ENCODE results near the gene SWAP70.
A peak's percentile ranks its signal among the peaks of the same experiment; 100 is the strongest.
"Not testable (repeated sequence)": the region's sequence is repeated elsewhere in the genome, so short reads cannot be mapped to it uniquely, and the experiment has no call there.

The SWAP70 gene

DNA sequence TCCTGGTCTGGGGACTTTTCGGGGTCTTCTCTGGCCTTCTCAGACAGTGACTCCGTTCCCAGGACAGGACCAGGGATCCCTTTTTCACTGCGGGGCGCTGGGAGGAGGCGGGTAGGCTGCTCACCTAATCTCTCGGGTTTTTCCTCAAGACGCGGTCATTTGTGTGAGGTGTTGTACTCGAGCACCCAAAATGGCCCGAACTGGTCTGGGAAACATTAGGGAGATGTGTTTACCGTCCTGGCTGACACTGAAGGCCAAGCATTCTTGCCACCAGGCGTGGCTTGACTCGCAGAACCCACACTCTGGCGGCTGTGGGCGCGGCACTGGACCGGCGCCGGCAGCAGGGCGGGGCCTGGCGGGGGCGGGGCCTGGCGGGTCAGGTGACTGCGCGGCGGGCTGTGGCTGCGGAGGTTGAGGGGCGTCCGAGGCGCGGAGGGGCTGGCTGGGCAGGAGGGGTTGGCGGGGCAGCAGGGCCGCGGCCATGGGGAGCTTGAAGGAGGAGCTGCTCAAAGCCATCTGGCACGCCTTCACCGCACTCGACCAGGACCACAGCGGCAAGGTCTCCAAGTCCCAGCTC, at the start of gene SWAP70:
TSS of gene SWAP70 (plus strand) at position 379 of the 577 bp plus-strand sequence. CDS start at position 482, 103 bp downstream.
- peak; percentile 89 for DNase-seq

DNA sequence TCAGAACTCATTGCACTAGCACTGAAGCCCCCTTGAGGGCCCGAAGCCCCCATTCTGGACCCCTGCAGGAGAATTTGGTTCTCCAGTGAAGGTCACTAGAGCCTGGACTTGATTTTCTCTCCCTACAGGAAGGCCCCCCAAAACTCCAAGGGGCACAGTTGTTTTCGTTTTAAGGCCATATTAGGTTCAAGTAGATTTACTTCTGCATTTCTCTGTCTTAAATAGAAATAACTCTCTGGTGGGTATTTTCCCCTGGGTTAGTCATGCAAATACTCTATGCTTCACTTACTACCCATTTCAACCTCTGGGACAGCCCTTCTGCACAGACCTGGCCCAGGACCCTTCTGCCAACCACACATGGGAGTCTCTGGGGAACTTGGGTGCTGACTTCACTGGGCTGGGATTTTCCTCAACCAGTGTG, 48.8 kb upstream of the SWAP70 start:
- DNase-seq = no peak

DNA sequence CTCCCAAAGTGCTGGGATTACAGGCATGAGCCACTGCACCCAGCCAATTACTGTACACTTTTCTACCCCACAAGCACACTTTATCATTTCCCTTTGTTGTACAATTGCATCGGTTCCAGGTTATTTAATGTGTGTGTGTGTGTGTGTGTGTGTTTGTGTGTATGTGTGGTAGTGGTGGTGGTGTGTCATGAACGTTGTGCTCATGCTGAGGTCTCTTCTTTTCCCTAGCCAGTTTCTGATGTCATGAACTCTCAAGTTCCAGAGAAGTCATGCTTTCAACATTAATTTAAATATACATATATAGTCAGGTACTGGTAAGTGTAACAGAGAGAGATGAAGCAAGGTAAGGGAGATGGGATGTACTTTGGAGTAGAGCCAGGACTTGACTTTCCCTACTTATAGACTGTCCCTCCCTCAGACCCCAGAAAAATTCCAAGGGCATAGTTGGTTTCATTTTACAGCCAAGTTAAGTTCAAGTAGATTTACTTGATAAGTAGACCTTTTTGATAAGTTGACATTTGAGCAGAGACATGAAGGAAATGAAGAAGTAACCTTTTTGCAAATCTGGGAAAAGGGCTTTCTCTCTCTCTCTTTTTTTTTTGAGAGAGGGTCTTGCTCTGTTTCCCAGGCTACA, 47.7 kb upstream of the SWAP70 start:
- DNase-seq = no peak

DNA sequence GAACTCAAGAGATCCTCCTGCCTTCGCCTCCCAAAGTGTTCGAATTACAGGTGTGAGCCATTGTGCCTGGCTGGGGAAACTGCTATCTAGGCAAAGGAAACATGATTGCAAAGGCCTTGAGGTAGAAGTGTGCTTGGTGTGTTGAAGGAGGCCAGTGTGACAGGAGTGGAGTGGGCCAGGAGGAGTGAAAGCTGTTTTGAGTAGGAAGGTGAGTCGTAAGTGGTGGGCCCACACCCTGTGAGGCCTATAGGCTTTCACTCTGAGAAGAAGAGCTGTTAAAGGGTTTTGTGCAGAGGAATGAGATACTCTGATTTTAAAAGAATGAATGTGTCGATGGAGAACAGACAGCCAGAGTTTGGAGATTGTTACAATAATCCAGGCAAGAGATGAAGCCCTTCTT, 47.0 kb upstream of the SWAP70 start:
- DNase-seq = peak; percentile 15

DNA sequence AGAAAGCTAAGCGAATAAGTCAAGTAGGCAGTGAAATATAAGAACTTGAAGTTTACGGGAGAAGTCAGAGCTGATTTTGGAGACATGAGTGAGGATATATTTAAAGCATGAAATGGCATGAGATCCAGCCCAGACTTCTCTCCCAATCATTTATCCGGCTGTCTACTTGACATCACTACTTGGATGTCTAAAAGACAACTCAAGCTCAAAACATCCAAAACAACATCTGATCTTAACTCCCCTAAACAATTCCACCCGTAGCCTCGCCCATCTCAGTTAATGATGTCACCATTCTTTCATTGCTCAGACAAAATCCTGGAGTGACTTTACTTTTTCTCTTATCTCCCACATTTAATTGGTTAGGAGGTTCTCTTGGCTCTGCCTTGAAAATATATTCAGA, 45.9 kb upstream of the SWAP70 start:
- DNase-seq = no peak

DNA sequence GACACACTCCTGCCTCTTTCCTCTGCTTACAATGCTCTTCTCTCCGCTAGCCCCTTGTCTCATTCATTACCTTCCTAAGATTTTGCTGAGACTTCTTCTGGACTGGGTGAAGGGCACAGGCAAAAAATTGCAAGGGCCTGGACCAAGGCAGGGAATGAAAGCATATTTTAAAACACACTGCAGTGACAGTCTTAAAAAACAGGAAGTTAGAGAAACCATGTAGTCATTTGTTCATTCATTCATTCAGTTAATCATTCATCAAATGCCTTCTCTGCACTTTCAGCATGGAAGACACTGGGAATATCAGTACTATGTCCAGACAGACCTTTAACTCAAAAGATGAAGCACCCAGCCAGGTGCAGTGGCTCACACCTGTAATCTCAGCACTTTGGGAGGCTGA, 44.9 kb upstream of the SWAP70 start:
- no peak for DNase-seq

DNA sequence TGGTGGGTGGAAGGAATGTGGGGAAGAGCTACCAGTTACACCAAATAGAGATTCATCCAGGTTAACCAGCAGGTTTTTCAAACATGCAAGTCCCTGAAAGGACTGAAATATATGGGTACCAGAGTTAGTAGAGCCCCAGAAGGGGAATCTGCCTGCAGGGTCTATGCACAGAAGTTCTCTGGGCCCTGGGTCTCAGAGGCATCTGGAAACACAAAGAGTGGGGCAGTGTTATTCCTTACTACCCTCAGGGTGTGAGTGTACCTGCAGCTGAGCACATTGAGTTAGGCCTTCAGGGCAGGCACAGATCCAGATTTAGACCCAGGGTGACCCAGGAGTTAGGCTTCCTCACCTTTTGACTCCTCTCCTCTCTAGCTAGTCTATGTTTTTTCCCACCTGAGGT, 43.9 kb upstream of the SWAP70 start:
- no peak for DNase-seq

DNA sequence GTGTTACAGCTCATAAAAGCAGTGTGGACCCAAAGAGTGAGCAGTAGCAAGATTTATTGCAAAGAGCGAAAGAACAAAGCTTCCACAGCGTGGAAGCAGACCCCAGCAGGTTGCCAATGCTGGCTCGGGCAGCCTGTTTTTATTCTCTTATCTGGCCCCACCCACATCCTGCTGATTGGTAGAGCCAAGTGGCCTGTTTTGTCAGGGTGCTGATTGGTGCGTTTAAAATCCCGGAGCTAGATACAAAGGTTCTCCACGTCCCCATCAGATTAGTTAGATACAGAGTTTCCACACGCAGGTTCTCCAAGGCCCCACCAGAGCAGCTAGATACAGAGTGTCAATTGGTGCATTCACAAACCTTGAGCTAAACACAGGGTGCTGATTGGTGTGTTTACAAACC, 41.5 kb upstream of the SWAP70 start:
- DNase-seq = not testable (repeated sequence)

DNA sequence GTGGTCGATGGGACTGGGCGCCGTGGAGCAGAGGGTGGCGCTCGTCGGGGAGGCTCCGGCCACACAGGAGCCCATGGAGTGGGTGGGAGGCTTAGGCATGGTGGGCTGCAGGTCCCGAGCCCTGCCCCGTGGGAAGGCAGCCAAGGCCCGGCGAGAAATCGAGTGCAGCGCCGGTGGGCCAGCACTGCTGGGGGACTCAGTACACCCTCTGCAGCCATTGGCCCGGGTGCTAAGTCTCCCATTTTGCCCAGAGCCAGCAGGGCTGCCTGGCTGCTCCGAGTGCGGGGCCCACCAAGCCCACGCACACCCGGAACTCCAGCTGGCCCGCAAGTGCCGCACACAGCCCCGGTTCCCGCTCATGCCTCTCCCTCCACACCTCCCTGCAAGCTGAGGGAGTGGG, 40.8 kb upstream of the SWAP70 start:
- not testable (repeated sequence) for DNase-seq

DNA sequence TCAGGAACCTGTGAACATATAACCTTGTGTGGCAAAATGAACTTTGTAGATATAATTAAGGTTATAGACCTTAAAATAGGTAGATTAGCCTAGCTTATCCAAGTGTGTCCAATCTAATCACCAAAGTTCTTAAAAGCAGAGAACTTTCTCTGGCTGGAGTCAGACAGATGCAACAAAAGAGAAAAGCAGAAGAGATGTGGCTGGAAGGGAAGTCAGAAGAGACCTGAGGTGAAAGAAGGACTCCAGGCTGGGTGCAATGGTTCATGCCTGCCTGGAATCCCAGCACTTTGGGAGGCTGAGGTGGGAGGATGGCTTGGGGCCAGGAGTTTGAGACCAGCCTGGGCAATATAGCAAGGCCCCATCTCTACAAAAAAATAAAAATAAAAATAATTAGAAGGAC, 39.4 kb upstream of the SWAP70 start:
- DNase-seq = no peak

DNA sequence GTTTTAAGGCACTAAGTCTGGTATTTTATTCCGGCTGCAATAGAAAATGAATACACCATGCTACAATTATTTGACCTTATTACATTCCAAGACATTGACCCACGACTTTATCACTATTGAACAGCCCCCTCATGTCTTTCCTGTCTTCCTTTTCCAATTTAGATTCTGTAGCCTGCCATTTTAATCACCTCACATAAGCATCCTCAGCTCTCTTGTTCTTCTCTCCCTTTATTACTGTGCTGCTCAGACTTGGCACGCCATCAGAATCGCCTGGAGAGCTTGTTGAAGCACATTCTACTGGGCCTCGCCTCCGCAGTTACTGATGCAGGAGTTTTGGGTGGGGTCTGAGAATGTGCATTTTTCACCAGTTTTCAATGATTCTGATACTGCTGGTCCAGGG, 38.7 kb upstream of the SWAP70 start:
- no peak for DNase-seq

DNA sequence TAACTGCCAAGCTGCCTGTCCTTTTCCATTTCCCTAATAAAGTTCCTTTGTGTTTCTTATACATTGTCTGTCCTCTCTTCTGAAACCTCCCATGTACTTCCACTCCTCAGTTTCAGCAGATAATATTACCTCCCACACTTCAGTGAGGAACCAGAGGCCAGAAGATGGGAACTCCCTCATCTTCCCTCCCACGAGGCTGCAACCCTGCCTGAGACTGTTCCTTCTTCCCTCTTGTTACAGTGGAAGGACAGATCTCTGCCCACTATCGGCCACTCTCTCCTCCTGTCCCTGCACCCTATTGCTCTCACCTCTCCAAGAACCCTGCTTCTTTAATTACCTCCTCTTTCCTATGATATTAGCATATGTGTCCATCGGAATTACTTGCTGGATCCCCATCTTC, 38.1 kb upstream of the SWAP70 start:
- no peak for DNase-seq

DNA sequence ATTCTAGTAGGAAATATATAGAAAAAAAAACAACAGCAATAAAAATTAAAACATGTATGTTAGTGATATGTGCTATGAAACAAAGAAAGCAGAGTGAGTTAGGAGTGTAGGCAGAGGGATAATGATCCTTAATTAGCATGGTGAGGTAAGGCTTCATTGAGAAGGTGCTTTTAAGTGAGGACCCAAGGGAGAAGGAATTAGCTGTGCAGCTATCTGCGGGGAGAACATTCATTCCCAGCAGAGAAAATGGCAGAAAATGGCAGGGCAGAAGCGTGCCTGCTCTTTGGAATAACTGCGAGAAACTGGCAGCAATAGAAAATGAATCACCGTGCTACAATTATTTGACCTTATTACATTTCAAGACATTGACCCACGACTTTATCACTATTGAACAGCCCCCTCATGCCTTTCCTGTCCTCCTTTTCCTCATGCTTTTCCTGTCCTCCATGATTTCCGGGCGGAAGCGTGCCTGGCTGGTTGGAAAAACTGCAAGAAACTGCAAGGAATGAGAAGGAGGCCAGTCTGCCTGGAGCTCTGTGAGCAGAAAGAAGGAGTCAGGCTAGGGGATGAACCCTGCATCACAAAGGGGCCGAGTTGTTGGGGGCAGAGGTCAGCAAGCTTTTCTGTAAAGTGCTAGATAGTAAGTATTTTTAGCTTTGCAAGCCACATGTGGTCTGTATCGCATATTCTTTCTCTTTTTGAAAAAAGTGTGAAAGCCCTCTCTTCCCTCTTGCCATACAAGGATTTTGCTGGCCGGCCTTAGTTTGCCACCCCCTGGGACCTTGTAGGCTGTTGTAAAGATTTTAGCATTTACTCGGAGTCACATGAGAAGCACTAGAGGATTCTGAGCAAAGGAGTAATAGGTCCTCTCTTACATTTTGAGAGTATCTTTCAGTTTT, 37.1 kb upstream of the SWAP70 start:
- DNase-seq = no peak

DNA sequence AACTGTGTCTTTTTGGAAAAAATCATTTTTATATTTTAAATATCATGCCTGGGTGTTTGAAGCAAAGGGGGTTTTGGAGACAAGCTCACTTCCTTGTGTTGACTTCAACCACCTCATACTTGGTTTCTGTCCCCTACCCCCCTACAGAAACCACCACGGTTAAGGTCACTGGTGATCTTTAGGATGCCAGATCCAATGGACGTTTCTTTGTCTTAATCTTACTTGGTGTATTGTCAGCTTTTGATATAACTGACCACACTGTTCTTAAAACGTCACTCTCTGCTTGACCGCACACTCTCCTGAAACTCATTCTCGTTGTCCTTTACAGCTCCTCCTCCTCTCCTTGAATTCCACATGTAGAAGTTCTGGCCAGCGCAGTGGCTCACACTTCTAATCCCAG, 34.8 kb upstream of the SWAP70 start:
- DNase-seq = no peak

DNA sequence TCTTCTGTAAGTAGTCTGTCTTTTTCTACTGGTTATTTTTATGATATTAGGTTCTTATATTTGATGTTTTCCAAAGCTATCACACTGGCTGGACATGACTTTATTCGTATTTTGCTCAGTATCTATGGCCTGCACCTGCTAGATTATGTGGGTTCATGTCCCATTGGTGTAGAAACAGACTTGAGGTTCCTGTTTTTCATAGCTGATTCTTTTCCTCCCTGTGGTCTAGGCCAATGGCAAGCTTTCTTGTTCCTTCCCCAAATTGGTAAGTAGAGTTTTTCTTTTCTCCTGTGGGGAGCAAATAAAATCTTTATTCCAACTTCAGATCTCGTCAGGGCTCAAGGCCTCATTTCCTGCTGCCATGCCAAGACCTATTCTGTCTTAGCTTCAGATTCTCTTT, 30.2 kb upstream of the SWAP70 start:
- no peak for DNase-seq

DNA sequence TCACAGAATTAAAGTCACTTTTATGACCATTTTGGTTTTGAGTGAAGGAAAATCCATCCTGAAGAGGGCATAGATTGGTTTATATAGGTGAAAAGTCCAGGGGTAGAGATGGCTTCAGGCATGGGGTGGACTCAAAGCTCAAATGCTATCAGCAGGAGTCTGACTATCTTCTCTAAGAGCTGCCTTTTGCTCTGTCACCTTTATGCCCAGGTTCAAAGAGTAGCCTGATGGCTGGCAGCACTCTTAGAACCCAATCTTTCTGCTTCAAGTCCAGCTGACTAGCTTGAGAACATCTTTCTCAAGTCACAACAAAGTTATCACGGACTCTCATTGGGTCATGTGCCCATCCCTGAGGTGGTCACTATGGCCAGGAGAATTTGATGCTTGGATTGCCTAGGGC, 27.2 kb upstream of the SWAP70 start:
- DNase-seq = no peak

DNA sequence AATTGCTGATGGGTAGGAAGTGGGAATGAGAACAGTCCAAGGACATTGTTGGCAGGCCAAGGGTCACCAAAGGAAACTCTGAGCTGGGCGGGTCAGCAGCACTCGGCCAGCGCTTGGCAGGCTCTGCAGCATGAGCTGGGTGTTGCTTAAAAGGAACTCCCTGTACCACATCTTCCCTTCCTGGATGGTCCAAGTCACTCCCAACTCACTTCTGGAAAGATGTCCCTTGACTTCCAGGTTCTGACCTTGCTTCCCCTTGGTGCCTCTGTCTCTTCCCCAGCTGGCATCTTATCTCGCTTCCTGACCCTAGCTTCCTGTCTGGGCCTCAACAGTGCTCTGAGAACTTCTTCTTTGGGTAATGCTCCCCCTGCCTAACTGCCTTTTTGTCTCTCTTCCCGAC, 24.8 kb upstream of the SWAP70 start:
- DNase-seq = no peak

DNA sequence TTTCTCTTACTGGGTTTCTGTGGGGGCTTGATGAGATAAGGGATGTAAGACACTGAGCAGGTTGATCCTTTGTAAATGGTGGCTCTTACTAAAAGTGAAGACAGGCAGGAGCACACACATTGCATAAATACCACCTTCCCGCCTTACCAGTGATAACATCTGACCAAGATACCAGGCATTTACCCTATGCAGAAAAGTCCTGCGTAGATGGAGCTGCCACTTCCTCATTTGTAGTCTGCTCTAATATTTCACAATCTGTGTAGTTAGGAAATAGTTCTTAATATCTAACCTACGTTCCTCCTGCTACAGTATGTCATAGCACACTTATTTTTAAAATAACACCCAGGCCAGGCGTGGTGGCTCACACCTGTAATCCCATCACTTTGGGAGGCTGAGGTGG, 23.9 kb upstream of the SWAP70 start:
- no peak for DNase-seq

DNA sequence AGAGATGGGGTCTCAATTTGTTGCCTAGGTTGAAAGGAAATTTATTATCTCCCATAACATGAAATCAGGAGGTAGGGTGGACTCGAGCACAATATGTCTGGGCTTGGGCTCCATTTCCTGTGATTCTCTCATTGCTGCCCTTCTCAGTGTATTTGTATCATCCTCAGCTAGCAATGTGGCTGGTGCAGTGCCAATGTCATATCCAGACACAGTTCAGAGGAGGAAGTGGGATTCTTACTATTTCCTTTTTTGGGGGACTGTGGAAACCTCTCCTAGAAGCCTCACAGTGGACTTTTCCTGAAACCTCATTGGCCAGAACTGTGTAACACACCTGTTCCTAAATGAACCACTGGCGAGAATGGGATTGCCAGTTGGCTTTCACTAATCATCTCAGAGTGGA, 21.0 kb upstream of the SWAP70 start:
- no peak for DNase-seq

DNA sequence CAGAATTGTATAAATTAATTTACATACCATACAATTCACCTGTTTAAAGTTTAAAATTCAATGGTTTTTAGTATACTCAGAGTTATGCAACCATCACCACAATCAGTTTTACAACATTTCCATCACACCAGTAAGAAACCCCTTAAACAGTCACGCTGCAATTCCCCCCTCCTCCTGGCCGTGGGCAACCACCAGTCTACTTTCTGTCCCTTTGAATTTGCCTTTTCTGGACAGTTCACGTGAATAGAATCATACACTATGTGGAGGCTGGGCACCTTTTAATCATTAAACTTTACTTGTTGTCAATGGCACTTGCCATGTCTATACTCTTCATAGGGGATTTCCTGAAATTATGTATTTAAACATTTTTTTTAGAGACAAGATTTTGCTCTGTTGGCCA, 20.1 kb upstream of the SWAP70 start:
- no peak for DNase-seq

DNA sequence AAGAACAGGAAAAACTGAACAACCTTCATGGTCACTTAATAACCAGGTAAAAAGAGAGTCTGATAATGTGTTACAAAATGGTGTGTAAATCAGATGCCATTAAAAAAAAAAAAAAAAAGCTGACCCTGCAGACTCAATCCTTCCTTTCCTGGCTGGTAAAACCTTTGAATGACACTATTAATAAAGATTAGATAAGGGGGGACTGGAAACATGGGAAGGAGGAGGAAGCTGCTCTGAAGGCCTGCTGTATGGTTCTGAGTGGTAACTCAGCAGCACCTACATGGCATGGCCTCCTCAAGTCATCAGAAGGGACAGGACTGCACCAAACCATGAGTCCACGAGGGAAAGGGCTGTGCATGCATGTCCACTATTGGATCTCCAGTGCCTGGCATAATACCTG, 18.0 kb upstream of the SWAP70 start:
- DNase-seq = no peak

DNA sequence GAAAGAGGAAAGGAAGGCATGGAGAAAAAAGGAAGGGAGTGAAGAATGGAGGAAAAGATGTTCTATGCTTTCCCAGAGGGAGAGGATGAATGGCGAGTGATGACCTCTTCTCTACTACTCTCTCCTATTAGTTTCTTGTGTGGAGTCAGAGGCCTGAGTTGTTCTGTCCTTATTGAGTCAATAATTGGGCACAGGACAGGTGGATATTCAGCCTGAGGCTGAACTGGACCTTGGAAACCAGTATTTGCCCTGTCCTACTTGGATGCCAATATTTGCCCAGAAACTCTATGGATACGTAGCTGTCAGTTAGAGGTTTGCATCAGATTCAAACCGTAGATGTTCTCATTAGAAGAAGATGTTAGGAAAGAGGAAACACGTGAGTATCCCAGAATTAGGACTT, 17.6 kb upstream of the SWAP70 start:
- no peak for DNase-seq

DNA sequence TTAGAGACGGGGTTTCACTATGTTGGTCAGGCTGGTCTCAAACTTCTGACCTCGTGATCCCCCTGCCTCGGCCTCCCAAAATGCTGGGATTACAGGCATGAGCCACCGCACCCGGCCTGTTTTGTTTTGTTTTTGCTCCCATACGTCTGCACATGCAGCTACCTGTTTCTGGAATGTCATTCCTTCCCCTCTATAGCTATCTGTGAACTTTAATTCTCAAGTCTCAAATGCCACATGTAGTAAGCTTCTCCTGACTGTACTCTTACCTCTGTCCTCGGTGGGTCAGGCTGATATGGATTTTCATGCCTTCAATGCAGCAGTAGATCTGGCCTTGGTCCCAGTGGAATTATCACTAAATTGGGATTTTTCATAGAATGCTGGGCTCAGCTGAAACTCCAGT, 12.4 kb upstream of the SWAP70 start:
- DNase-seq = no peak
